ENCODE results near the gene C5orf15. TPM values are rescaled to one million over a fixed set of nuclear protein-coding genes. Genes with fewer than 3 reads are reported as not detected.

The C5orf15 gene
- total RNA-seq, 1 experiment from 2014 or later, result 63.2 TPM

DNA sequence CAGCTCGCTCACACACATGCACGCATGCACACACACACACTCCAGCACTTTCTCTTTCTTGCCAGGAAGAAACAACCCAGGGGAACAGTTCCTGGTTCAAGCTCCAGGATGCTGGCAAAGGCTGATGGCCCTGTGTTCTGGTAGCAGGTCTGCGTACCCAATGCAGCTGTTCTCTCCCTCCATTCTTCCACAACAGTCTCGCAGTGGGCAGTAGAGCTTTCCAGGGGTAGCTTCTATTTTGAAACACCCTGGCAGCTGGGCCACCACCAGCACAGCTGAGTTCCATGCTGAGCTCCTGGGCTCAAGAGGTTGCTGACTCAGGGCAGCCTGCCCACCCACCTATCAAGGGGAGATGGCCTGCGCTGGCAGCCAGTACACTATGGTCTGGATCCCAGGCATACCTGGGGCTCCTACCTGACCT is 31.7 kb upstream of the C5orf15 start:
- POLR2A ChIA-PET, result interaction anchor here (0.6 to 0.8 kb wide), 2 partner anchors 19 to 101 kb away, joined by 4 to 5 read pairs; no protein-coding TSS in a partner anchor
- TF ChIP-seq TCF7L2 (IDR thresholded peaks at IDR 0.05; ENCODE audit: low read depth, low read length) (no peak), POLR2AphosphoS5 (IDR thresholded peaks at IDR 0.05; ENCODE audit: low read depth, low read length) (no peak; the same call in 1 of the 2 replicates), SIN3A (IDR thresholded peaks at IDR 0.05; ENCODE audit: borderline replicate concordance, insufficient read depth, low read depth, low read length) (no peak)
- TF ChIP-seq, protein P1, sequence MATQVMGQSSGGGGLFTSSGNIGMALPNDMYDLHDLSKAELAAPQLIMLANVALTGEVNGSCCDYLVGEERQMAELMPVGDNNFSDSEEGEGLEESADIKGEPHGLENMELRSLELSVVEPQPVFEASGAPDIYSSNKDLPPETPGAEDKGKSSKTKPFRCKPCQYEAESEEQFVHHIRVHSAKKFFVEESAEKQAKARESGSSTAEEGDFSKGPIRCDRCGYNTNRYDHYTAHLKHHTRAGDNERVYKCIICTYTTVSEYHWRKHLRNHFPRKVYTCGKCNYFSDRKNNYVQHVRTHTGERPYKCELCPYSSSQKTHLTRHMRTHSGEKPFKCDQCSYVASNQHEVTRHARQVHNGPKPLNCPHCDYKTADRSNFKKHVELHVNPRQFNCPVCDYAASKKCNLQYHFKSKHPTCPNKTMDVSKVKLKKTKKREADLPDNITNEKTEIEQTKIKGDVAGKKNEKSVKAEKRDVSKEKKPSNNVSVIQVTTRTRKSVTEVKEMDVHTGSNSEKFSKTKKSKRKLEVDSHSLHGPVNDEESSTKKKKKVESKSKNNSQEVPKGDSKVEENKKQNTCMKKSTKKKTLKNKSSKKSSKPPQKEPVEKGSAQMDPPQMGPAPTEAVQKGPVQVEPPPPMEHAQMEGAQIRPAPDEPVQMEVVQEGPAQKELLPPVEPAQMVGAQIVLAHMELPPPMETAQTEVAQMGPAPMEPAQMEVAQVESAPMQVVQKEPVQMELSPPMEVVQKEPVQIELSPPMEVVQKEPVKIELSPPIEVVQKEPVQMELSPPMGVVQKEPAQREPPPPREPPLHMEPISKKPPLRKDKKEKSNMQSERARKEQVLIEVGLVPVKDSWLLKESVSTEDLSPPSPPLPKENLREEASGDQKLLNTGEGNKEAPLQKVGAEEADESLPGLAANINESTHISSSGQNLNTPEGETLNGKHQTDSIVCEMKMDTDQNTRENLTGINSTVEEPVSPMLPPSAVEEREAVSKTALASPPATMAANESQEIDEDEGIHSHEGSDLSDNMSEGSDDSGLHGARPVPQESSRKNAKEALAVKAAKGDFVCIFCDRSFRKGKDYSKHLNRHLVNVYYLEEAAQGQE (IDR thresholded peaks at IDR 0.05; ENCODE audit: insufficient read depth in 1 of 2, low read depth in 2 of 2, low read length in 1 of 2), result no peak
- TF ChIP-seq, protein P2, sequence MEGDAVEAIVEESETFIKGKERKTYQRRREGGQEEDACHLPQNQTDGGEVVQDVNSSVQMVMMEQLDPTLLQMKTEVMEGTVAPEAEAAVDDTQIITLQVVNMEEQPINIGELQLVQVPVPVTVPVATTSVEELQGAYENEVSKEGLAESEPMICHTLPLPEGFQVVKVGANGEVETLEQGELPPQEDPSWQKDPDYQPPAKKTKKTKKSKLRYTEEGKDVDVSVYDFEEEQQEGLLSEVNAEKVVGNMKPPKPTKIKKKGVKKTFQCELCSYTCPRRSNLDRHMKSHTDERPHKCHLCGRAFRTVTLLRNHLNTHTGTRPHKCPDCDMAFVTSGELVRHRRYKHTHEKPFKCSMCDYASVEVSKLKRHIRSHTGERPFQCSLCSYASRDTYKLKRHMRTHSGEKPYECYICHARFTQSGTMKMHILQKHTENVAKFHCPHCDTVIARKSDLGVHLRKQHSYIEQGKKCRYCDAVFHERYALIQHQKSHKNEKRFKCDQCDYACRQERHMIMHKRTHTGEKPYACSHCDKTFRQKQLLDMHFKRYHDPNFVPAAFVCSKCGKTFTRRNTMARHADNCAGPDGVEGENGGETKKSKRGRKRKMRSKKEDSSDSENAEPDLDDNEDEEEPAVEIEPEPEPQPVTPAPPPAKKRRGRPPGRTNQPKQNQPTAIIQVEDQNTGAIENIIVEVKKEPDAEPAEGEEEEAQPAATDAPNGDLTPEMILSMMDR (IDR thresholded peaks at IDR 0.05), result no peak
- ATAC-seq (no peak), DNase-seq (ENCODE audit: low read depth, low spot score) (no peak)
- no TSS peak for BruUV-seq (replicated peaks)
- H3K4me1 ChIP-seq (ENCODE audit: control insufficient read depth, insufficient read depth, low read length), result peaks cover 75% of the 10 kb centered on the region
- no peaks in the 10 kb centered on the region for H3K9me3 ChIP-seq (ENCODE audit: control insufficient read depth, insufficient read depth, low read depth, low read length)
- in situ Hi-C loops (cut with HindIII; ENCODE audit: low pct_unique_long_range_greater_than_20kb, low sequenced_read_pairs) (no loop called here), intact Hi-C loops (cut with micrococcal nuclease; ENCODE audit: unreplicated experiment) (no loop called here)
- H3K27ac ChIP-seq (ENCODE audit: low read length), result peak overlapping the region; percentile 55; the same call in 1 of the 2 replicates
- CTCF ChIA-PET, result interaction anchor here (0.6 to 1.0 kb wide), 2 partner anchors 26 to 36 kb away, joined by 3 read pairs; no protein-coding TSS in a partner anchor
- peaks cover 6% of the 10 kb centered on the region; the same call in 1 of the 2 replicates for H3K36me3 ChIP-seq (ENCODE audit: control insufficient read depth, insufficient read depth, low read length)
- H3K4me3 ChIP-seq (ENCODE audit: low read depth in 2 of 2, low read length in 2 of 2), result no peak overlapping the region
- H3K27me3 ChIP-seq (ENCODE audit: control insufficient read depth, insufficient read depth, low read length), result no peaks in the 10 kb centered on the region

DNA sequence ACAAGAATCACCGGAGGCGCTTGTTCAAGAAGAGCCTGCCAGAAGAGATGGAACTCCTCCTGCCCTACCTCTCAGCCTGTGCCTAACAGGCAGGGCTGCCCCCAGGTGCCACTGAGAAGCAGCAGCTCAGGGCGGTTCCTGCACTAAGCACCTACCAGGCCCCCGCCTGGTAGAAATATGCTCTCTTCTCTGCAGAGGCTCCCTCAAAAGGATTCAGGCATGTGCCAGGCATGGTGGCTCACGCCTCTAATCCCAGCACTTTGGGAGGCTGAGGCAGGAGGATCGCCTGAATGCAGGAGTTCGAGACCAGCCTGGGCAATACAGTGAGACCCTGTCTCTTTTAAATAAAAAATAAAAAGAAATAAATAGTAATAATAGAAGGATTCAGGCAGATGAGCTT is 30.4 kb upstream of the C5orf15 start:
- CTCF ChIA-PET, result interaction anchor here (1.0 kb wide), 1 partner anchor 20 kb away, joined by 5 read pairs; no protein-coding TSS in a partner anchor
- in situ Hi-C loops (cut with HindIII; ENCODE audit: low pct_unique_long_range_greater_than_20kb, low sequenced_read_pairs) (no loop called here), intact Hi-C loops (cut with micrococcal nuclease; ENCODE audit: unreplicated experiment) (no loop called here)
- BruUV-seq (replicated peaks), result no TSS peak
- ATAC-seq (no peak), DNase-seq (ENCODE audit: low read depth, low spot score) (no peak)
- Histone ChIP-seq H3K4me1 (ENCODE audit: control insufficient read depth, insufficient read depth, low read length) (peaks cover 88% of the 10 kb centered on the region), H3K36me3 (ENCODE audit: control insufficient read depth, insufficient read depth, low read length) (peaks cover 6% of the 10 kb centered on the region; the same call in 1 of the 2 replicates), H3K27me3 (ENCODE audit: control insufficient read depth, insufficient read depth, low read length) (no peaks in the 10 kb centered on the region), H3K27ac (ENCODE audit: low read length) (peak overlapping the region; percentile 55; the same call in 1 of the 2 replicates), H3K4me3 (ENCODE audit: low read depth in 2 of 2, low read length in 2 of 2) (no peak overlapping the region), H3K9me3 (ENCODE audit: control insufficient read depth, insufficient read depth, low read depth, low read length) (no peaks in the 10 kb centered on the region)
- TF ChIP-seq TCF7L2 (IDR thresholded peaks at IDR 0.05; ENCODE audit: low read depth, low read length), result no peak
- TF ChIP-seq, protein P2 (IDR thresholded peaks at IDR 0.05), result no peak
- no peak for TF ChIP-seq SIN3A (IDR thresholded peaks at IDR 0.05; ENCODE audit: borderline replicate concordance, insufficient read depth, low read depth, low read length)
- TF ChIP-seq POLR2AphosphoS5 (IDR thresholded peaks at IDR 0.05; ENCODE audit: low read depth, low read length), result no peak
- TF ChIP-seq, protein P1 (IDR thresholded peaks at IDR 0.05; ENCODE audit: insufficient read depth in 1 of 2, low read depth in 2 of 2, low read length in 1 of 2), result no peak
- POLR2A ChIA-PET, result no interaction called here
